DND-41 (cell line): ENCODE measurements around the gene OXER1.

ENCODE experiments used
- CTCF ChIP-seq: IDR thresholded peaks from 2 replicates; pipeline ENCODE4 v1.5.1; 2012; ENCODE audit warnings: borderline replicate concordance, low read length, moderate library complexity, mild to moderate bottlenecking; ENCODE audit not compliant: poor library complexity, severe bottlenecking; ENCODE audit errors: extremely low read depth
- EZH2 ChIP-seq: IDR thresholded peaks from 3 replicates; pipeline ENCODE4 v1.6.1; 2012; ENCODE audit warnings: borderline replicate concordance, low read depth, mild to moderate bottlenecking, moderate library complexity, low read length, inconsistent platforms; ENCODE audit not compliant: severe bottlenecking

GRCh38 chr2:42725657-42726056 lies 38.3 kb downstream of the OXER1 start:
- TF ChIP-seq CTCF (no peak), EZH2 (no peak)
